Stomach (tissue), 19 donors: Measurements from ENCODE around the gene DES. TPM values are rescaled to one million over a fixed set of nuclear protein-coding genes. Genes with fewer than 3 reads are reported as not detected.

Experiments
- DNase-seq, 2 donors: peaks; one replicate each; pipeline versions ENCODE4 v3.0.0 to v3.0.0-alpha.2; 2013 to 2019
- H3K27ac ChIP-seq, 5 donors: fragments of 200-600 bp in 4 of 5; sonication (generic) in 4 of 5; one replicate each; pipeline ENCODE4 v1.5.1; 2013 to 2019; ENCODE audit warnings: mild to moderate bottlenecking in 1 of 5, moderate library complexity in 1 of 5
- H3K27me3 ChIP-seq, 3 donors: fragments of 200-600 bp; sonication (generic); one replicate each; pipeline ENCODE4 v1.5.1; 2017 to 2019; ENCODE audit warnings: mixed run types in 1 of 3
- H3K36me3 ChIP-seq, 4 donors: fragments of 200-600 bp; sonication (generic); 1 replicate in 3 of 4; 2 replicates in 1 of 4; pipeline ENCODE4 v1.5.1; 2016 to 2019
- H3K4me1 ChIP-seq, 4 donors: fragments of 200-600 bp; sonication (generic); one replicate each; pipeline ENCODE4 v1.5.1; 2016 to 2019
- H3K4me3 ChIP-seq, 4 donors: fragments of 200-600 bp; sonication (generic) in 3 of 4; one replicate each; pipeline ENCODE4 v1.5.1; 2016 to 2019; ENCODE audit warnings: mild to moderate bottlenecking in 1 of 4
- H3K9me3 ChIP-seq, 4 donors: fragments of 200-600 bp; sonication (generic); one replicate each; pipeline ENCODE4 v1.5.1; 2016 to 2019
- CTCF ChIP-seq, 7 experiments: fragments of 450-650 bp in 4 of 7; fragments of 200-600 bp in 3 of 7; sonication (generic) in 3 of 7; IDR thresholded peaks; one replicate each; pipeline ENCODE4 v1.5.1; 2016 to 2019; ENCODE audit warnings: antibody characterized with exemption in 7 of 7, control low read depth in 2 of 7, mild to moderate bottlenecking in 1 of 7
- EP300 ChIP-seq: sonication (generic); formaldehyde crosslinking; IDR thresholded peaks from one replicate; pipeline ENCODE4 v1.6.1; 2017; ENCODE audit warnings: antibody characterized with exemption
- POLR2A ChIP-seq, 4 donors: fragments of 450-650 bp; IDR thresholded peaks; one replicate each; pipeline ENCODE4 v1.6.1; 2016; ENCODE audit warnings: antibody characterized with exemption in 4 of 4, control low read depth in 2 of 4, mild to moderate bottlenecking in 1 of 4, moderate library complexity in 1 of 4
- POLR2AphosphoS5 ChIP-seq, 3 donors: sonication (generic); formaldehyde crosslinking; IDR thresholded peaks; one replicate each; pipeline ENCODE4 v1.6.1; 2016; ENCODE audit warnings: antibody characterized with exemption in 3 of 3
- WGBS, 5 donors: extraction: QIAGEN DNeasy Blood & Tissue Kit in 3 of 5; methylation state at CpG; one replicate each; pipeline versions ENCODE4 v1.1.5 to v1.1.7; 2013 to 2018; 5-methylcytosine and 5-hydroxymethylcytosine counted together
- intact Hi-C: fragments of 100-400 bp; cut with DNase I; formaldehyde crosslinking; loops from one replicate; pipeline ENCODE4 v1.15.1; 2023; ENCODE audit warnings: low total_unique reads
- long read RNA-seq, 10 donors: transcript quantifications; one replicate each; lab custom pipeline, GENCODE V29; 2026
- polyA plus RNA-seq, 3 donors: library from polyadenylated mRNA; stranded (reverse); fragments of 200-250 nt; gene quantifications; one replicate each; pipeline ENCODE4 v1.2.3, GENCODE V29; 2013
- total RNA-seq, 5 donors: library from RNA; depleted of rRNA; stranded (reverse); fragments of >200 nt; gene quantifications; one replicate each; pipeline versions ENCODE4 v1.1.0 to v1.2.3, GENCODE V29; 2014 to 2016
- donor health status: healthy with polysubstance abuse.
- donor health status: Bipolar disorder and iron deficiency.
- donor health status: healthy.

Gene DES
- total RNA-seq (1,000 to 10,000 TPM; 1,078 to 5,539 (median 2,913) TPM), polyA plus RNA-seq (100 to 1,000 TPM; 122 to 803 (median 204) TPM)
- long read RNA-seq, donor 1, transcript DES-201 (9 exons, 2,248 nt): major isoform, 261 of 458 reads
- long read RNA-seq, donor 1, transcript DES-203 (2 exons, 462 nt): minor isoform, 20 of 458 reads
- long read RNA-seq, donor 1, partial matches to known transcripts: 165 of 458 reads
- long read RNA-seq, donor 1, other reads (novel, unspliced or antisense): 12 of 458 reads
- long read RNA-seq, donor 2, transcript DES-203 (2 exons, 462 nt): minor isoform, 20 of 445 reads
- long read RNA-seq, donor 2, transcript DES-201 (9 exons, 2,248 nt): major isoform, 310 of 445 reads
- long read RNA-seq, donor 2, partial matches to known transcripts: 104 of 445 reads
- long read RNA-seq, donor 2, other reads (novel, unspliced or antisense): 11 of 445 reads
- long read RNA-seq, donor 3, transcript DES-201 (9 exons, 2,248 nt): major isoform, 67 of 100 reads
- long read RNA-seq, donor 3, transcript DES-203 (2 exons, 462 nt): minor isoform, 11 of 100 reads
- long read RNA-seq, donor 3, partial matches to known transcripts: 22 of 100 reads
- long read RNA-seq, donor 3, other reads (novel, unspliced or antisense): 0 of 100 reads
- long read RNA-seq, donor 4, transcript DES-203 (2 exons, 462 nt): minor isoform, 7 of 108 reads
- long read RNA-seq, donor 4, transcript DES-201 (9 exons, 2,248 nt): major isoform, 28 of 108 reads
- long read RNA-seq, donor 4, partial matches to known transcripts: 72 of 108 reads
- long read RNA-seq, donor 4, other reads (novel, unspliced or antisense): 0 of 108 reads
- long read RNA-seq, donor 5, transcript DES-203 (2 exons, 462 nt): minor isoform, 11 of 115 reads
- long read RNA-seq, donor 5, transcript DES-201 (9 exons, 2,248 nt): major isoform, 67 of 115 reads
- long read RNA-seq, donor 5, partial matches to known transcripts: 37 of 115 reads
- long read RNA-seq, donor 5, other reads (novel, unspliced or antisense): 0 of 115 reads
- long read RNA-seq, donor 6: 0 reads
- long read RNA-seq, donor 7, transcript DES-203 (2 exons, 462 nt): minor isoform, 128 of 1,839 reads
- long read RNA-seq, donor 7, transcript DES-201 (9 exons, 2,248 nt): major isoform, 614 of 1,839 reads
- long read RNA-seq, donor 7, partial matches to known transcripts: 1,046 of 1,839 reads
- long read RNA-seq, donor 7, other reads (novel, unspliced or antisense): 51 of 1,839 reads
- long read RNA-seq, donor 8, transcript DES-203 (2 exons, 462 nt): minor isoform, 15 of 113 reads
- long read RNA-seq, donor 8, transcript DES-201 (9 exons, 2,248 nt): major isoform, 78 of 113 reads
- long read RNA-seq, donor 8, partial matches to known transcripts: 20 of 113 reads
- long read RNA-seq, donor 8, other reads (novel, unspliced or antisense): 0 of 113 reads
- long read RNA-seq, donor 9, transcript DES-203 (2 exons, 462 nt): minor isoform, 22 of 154 reads
- long read RNA-seq, donor 9, transcript DES-201 (9 exons, 2,248 nt): major isoform, 54 of 154 reads
- long read RNA-seq, donor 9, partial matches to known transcripts: 77 of 154 reads
- long read RNA-seq, donor 9, other reads (novel, unspliced or antisense): 0 of 154 reads
- long read RNA-seq, donor 10, transcript DES-203 (2 exons, 462 nt): minor isoform, 8 of 116 reads
- long read RNA-seq, donor 10, transcript DES-201 (9 exons, 2,248 nt): major isoform, 92 of 116 reads
- long read RNA-seq, donor 10, partial matches to known transcripts: 16 of 116 reads
- long read RNA-seq, donor 10, other reads (novel, unspliced or antisense): 0 of 116 reads

GRCh38 chr2:219418155-219419011 is at the start of gene DES:
DES (plus strand) TSS chr2:219418377; CDS start chr2:219418463, 86 bp downstream.
- WGBS, 5 donors: 6 to 9% (median 8%) methylated on average over 38 to 98 of the region's 98 CpGs
- intact Hi-C loops: no loop called here
- peak within 1 kb of the TSS in 4 of 5 donors; percentile 69 to 91 (median 83) for H3K27ac ChIP-seq
- peaks cover 0 to 52% (median 36%) of the 10 kb centered on the region in 3 donors for H3K27me3 ChIP-seq
- H3K36me3 ChIP-seq: peaks cover 0 to 24% (median 4%) of the 10 kb centered on the region in 4 donors
- H3K4me3 ChIP-seq: peak within 1 kb of the TSS; percentile 41 to 60 (median 51)
- peaks cover 8 to 20% (median 14%) of the 10 kb centered on the region in 4 donors for H3K4me1 ChIP-seq
- H3K9me3 ChIP-seq: no peaks in the 10 kb centered on the region
- peak in 1 of 2 donors; percentile 85 for DNase-seq
- TF ChIP-seq CTCF (IDR thresholded peaks at IDR 0.05) (no peak), EP300 (peak; percentile 84), POLR2AphosphoS5 (IDR thresholded peaks at IDR 0.05) (peak; percentile 66 to 89 (median 79)), POLR2A (IDR thresholded peaks at IDR 0.05) (no peak)

- Histone ChIP-seq H3K27ac (peak overlapping the region in 3 of 5 donors; percentile 18 to 60 (median 51)), H3K4me1 (peaks cover 0 to 15% (median 7%) of the 10 kb centered on the region in 4 donors), H3K4me3 (no peak overlapping the region), H3K9me3 (no peaks in the 10 kb centered on the region), H3K36me3 (peaks cover under 1 to 11% (median 10%) of the 10 kb centered on the region in 4 donors), H3K27me3 (no peaks in the 10 kb centered on the region)
- DNase-seq: peak in 1 of 2 donors; percentile 61
- intact Hi-C loops: no loop called here
- no peak for TF ChIP-seq CTCF (IDR thresholded peaks at IDR 0.05)
- TF ChIP-seq POLR2A (IDR thresholded peaks at IDR 0.05): no peak
- TF ChIP-seq EP300: no peak
- TF ChIP-seq POLR2AphosphoS5 (IDR thresholded peaks at IDR 0.05): no peak
- WGBS, 5 donors: 15 to 33% (median 23%) methylated on average over 3 of the region's 3 CpGs
Measured at GRCh38 chr2:219368690-219369191, 49.4 kb upstream of the DES start.

GRCh38 chr2:219369447-219369861 is 48.7 kb upstream of the DES start:
- Histone ChIP-seq H3K27me3 (no peaks in the 10 kb centered on the region), H3K9me3 (no peaks in the 10 kb centered on the region), H3K36me3 (peaks cover 8 to 18% (median 17%) of the 10 kb centered on the region in 4 donors), H3K27ac (peak overlapping the region in 2 of 5 donors; percentile 51 to 60), H3K4me3 (no peak overlapping the region), H3K4me1 (peaks cover 0 to 15% (median 7%) of the 10 kb centered on the region in 4 donors)
- DNase-seq: peak; percentile 34 to 57
- intact Hi-C loops: no loop called here
- TF ChIP-seq POLR2AphosphoS5 (IDR thresholded peaks at IDR 0.05): no peak
- TF ChIP-seq EP300: no peak
- no peak for TF ChIP-seq CTCF (IDR thresholded peaks at IDR 0.05)
- no peak for TF ChIP-seq POLR2A (IDR thresholded peaks at IDR 0.05)
- WGBS, 5 donors: 19 to 45% (median 37%) methylated on average over 2 of the region's 2 CpGs
